ENCODE data around the gene POLD4. TPM values are rescaled to one million over a fixed set of nuclear protein-coding genes. Genes with fewer than 3 reads are reported as not detected.

The POLD4 gene
- total and polyA plus RNA-seq, 2 of the 13 experiments (the other 11 are each of a cell fraction or from before 2014, with no cell fraction given), result 10.5 to 27.4 TPM

DNA sequence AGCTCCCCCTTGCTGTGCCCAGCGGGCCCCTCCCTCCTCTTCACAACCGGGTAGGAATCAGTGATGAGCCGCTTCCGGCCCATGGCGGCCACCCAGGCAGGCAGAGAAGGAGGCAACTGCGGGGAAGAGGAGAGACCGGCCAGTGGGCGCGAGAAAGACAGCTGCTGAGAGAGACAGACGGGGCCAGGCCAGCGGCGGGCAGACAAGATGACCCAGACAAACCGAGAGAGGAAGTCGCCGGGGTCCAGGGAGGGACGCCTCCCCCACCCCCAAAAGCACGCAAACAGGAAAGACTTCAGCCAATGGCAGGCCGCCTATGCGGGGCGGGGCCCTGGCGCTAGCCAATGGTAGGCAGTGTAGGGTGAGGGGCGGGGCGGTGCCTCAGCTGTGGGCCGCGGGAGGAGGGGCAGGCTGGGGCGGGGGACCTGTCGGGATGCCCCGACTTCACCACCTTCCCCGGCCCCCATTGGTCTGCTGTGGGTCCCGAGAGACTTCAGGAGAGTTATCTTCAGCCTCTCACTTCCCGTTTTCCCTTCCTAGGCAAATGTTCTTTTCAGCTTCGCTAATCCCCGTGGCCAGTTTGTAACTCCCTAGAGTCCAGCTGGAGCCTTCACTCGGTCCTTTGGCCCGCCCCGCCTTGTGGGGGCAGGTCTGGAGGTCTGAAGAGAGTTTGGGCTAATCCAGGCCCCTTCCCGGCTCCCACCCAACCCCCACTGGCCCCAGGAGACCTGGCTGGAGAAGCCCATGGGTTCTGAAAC lies at the start of gene POLD4 (continued):
- no peak for TF ChIP-seq HHEX (CRISPR knock-in tag; IDR thresholded peaks at IDR 0.05)
- peak; percentile 50; the same call in 1 of the 2 replicates for TF ChIP-seq ZNF572 (CRISPR knock-in tag; IDR thresholded peaks at IDR 0.05)
- 0 out of 2 replicates have a peak, but pooled peaks have one; percentile 42 for TF ChIP-seq TARDBP (CRISPR knock-in tag; IDR thresholded peaks at IDR 0.05)
- TF ChIP-seq ZNF530 (CRISPR knock-in tag; IDR thresholded peaks at IDR 0.05; ENCODE audit: low read depth), result no peak
- TF ChIP-seq ZFP36L2 (CRISPR knock-in tag; IDR thresholded peaks at IDR 0.05), result no peak
- TF ChIP-seq, protein P1, sequence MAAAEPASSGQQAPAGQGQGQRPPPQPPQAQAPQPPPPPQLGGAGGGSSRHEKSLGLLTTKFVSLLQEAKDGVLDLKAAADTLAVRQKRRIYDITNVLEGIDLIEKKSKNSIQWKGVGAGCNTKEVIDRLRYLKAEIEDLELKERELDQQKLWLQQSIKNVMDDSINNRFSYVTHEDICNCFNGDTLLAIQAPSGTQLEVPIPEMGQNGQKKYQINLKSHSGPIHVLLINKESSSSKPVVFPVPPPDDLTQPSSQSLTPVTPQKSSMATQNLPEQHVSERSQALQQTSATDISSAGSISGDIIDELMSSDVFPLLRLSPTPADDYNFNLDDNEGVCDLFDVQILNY (CRISPR knock-in tag; conservative IDR thresholded peaks at IDR 0.05), result no peak
- no peak for TF ChIP-seq FOXK2 (IDR thresholded peaks at IDR 0.05)
- peak; percentile 52; the same call in 1 of the 2 replicates for TF ChIP-seq WIZ (CRISPR knock-in tag; IDR thresholded peaks at IDR 0.05)
- TF ChIP-seq, protein P2, sequence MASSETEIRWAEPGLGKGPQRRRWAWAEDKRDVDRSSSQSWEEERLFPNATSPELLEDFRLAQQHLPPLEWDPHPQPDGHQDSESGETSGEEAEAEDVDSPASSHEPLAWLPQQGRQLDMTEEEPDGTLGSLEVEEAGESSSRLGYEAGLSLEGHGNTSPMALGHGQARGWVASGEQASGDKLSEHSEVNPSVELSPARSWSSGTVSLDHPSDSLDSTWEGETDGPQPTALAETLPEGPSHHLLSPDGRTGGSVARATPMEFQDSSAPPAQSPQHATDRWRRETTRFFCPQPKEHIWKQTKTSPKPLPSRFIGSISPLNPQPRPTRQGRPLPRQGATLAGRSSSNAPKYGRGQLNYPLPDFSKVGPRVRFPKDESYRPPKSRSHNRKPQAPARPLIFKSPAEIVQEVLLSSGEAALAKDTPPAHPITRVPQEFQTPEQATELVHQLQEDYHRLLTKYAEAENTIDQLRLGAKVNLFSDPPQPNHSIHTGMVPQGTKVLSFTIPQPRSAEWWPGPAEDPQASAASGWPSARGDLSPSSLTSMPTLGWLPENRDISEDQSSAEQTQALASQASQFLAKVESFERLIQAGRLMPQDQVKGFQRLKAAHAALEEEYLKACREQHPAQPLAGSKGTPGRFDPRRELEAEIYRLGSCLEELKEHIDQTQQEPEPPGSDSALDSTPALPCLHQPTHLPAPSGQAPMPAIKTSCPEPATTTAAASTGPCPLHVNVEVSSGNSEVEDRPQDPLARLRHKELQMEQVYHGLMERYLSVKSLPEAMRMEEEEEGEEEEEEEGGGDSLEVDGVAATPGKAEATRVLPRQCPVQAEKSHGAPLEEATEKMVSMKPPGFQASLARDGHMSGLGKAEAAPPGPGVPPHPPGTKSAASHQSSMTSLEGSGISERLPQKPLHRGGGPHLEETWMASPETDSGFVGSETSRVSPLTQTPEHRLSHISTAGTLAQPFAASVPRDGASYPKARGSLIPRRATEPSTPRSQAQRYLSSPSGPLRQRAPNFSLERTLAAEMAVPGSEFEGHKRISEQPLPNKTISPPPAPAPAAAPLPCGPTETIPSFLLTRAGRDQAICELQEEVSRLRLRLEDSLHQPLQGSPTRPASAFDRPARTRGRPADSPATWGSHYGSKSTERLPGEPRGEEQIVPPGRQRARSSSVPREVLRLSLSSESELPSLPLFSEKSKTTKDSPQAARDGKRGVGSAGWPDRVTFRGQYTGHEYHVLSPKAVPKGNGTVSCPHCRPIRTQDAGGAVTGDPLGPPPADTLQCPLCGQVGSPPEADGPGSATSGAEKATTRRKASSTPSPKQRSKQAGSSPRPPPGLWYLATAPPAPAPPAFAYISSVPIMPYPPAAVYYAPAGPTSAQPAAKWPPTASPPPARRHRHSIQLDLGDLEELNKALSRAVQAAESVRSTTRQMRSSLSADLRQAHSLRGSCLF (CRISPR knock-in tag; IDR thresholded peaks at IDR 0.05; ENCODE audit: borderline replicate concordance), result no peak
- TF ChIP-seq MTA3 (CRISPR knock-in tag; IDR thresholded peaks at IDR 0.05), result no peak
- TF ChIP-seq, protein P3, sequence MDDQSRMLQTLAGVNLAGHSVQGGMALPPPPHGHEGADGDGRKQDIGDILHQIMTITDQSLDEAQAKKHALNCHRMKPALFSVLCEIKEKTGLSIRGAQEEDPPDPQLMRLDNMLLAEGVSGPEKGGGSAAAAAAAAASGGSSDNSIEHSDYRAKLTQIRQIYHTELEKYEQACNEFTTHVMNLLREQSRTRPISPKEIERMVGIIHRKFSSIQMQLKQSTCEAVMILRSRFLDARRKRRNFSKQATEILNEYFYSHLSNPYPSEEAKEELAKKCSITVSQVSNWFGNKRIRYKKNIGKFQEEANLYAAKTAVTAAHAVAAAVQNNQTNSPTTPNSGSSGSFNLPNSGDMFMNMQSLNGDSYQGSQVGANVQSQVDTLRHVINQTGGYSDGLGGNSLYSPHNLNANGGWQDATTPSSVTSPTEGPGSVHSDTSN (CRISPR knock-in tag; IDR thresholded peaks at IDR 0.05; ENCODE audit: borderline replicate concordance), result no peak
- TF ChIP-seq SMAD9 (CRISPR knock-in tag; IDR thresholded peaks at IDR 0.05), result no peak
- TF ChIP-seq ZNF160 (CRISPR knock-in tag; IDR thresholded peaks at IDR 0.05), result no peak
- peak; percentile 72; the same call in 1 of the 2 replicates for TF ChIP-seq MAZ (IDR thresholded peaks at IDR 0.05; ENCODE audit: borderline replicate concordance, low read depth, low read length)
- TF ChIP-seq MAZ (CRISPR knock-in tag; IDR thresholded peaks at IDR 0.05; ENCODE audit: low read depth), result no peak
- no peak for TF ChIP-seq SIX1 (CRISPR knock-in tag; IDR thresholded peaks at IDR 0.05; ENCODE audit: borderline replicate concordance)
- TF ChIP-seq MEF2D (CRISPR knock-in tag; IDR thresholded peaks at IDR 0.05), result peak; percentile 53; the same call in 1 of the 2 replicates
- no peak for TF ChIP-seq MBD4 (IDR thresholded peaks at IDR 0.05; ENCODE audit: borderline replicate concordance, low read length)
- TF ChIP-seq YY1 (IDR thresholded peaks at IDR 0.05; ENCODE audit: insufficient read depth, insufficient replicate concordance, low read depth, low read length), result no peak
- TF ChIP-seq ZFP37 (CRISPR knock-in tag; IDR thresholded peaks at IDR 0.05; ENCODE audit: borderline replicate concordance), result no peak
- TF ChIP-seq PPARG (CRISPR knock-in tag; conservative IDR thresholded peaks at IDR 0.05), result no peak
- TF ChIP-seq EED (CRISPR knock-in tag; IDR thresholded peaks at IDR 0.05), result no peak
- TF ChIP-seq BRCA1 (CRISPR knock-in tag; IDR thresholded peaks at IDR 0.05), result no peak
- peak; percentile 59; the same call in 1 of the 2 replicates for TF ChIP-seq SALL2 (CRISPR knock-in tag; IDR thresholded peaks at IDR 0.05)
- TF ChIP-seq ZBTB7B (CRISPR knock-in tag; IDR thresholded peaks at IDR 0.05), result no peak; the same call in 1 of the 2 replicates
- TF ChIP-seq ZNF562 (CRISPR knock-in tag; IDR thresholded peaks at IDR 0.05; ENCODE audit: borderline replicate concordance), result no peak
